GM19463 (cell line): ENCODE measurements around the gene RUSF1.
"Not testable (repeated sequence)": the region's sequence is repeated elsewhere in the genome, so short reads cannot be mapped to it uniquely, and the experiment has no call there.

Source experiments
- ATAC-seq: cut with Tn5 transposase; IDR thresholded peaks from one replicate; pipeline ENCODE4 v1.9.1; 2021; ENCODE audit warnings: mild to moderate bottlenecking, moderate library complexity; ENCODE audit not compliant: unreplicated experiment

RUSF1 gene

GRCh38 chr16:31455601-31456314, 52.4 kb downstream of the RUSF1 start:
- ATAC-seq, result no peak

GRCh38 chr16:31453255-31454204, 54.7 kb downstream of the RUSF1 start:
- no peak for ATAC-seq

DNA sequence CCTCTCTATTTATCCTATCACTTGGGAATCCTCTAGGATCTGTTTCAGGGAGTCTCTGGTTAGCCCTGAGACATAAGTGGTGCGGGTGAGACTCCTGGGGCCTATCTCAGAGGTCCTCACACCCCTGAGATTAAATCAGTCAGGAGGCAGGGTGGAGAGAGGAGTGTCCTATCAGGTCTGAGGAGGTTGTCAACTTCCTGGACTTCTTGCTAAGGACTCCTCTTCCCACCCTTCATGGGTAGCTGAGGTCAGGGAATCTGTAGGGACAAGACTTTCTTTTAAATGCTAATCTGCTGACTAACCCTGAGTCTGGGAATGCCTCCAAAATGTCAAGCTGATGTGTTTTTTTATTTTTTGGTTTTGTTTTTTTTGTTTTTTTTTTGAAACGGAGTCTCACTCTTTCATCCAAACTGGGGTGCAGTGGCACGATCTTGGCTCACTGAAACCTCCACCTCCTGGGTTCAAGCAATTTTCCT, 55.5 kb downstream of the RUSF1 start:
- no peak for ATAC-seq

DNA sequence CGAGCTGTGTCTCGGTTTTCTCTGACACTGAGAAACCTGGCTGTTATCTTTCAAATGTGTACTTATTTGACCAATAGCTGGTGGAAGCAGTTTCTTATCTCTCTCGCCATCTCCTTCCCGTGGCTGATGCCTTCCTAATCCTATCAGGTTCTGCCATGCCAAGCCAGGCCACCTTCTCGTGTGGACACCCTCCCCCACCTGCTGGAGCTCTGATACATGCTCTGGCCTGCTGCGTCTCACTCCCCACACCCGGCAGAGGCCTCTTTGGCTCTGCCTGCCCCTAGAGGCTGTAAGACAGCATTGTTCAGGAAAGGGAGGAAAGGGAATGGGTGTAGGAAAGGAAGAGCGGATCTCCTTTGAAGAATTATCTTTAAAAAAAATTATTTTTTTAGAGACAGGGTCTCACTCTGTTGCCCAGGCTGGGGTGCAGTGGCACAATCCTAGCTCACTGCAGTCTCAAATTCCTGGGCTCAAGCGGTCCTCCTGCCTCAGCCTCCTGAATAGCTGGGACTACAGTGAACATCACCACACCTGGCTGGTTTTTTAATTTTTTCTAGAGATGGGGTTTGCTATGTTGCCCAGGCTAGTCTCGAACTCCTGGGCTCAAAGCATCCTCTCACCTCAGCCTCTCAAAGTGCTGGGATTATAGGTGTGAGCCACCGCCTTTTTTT, 56.4 kb downstream of the RUSF1 start:
- peak; percentile 68 for ATAC-seq

- no peak for ATAC-seq
Observed at GRCh38 chr16:31451201-31451600, 57.0 kb downstream of the RUSF1 start.

DNA sequence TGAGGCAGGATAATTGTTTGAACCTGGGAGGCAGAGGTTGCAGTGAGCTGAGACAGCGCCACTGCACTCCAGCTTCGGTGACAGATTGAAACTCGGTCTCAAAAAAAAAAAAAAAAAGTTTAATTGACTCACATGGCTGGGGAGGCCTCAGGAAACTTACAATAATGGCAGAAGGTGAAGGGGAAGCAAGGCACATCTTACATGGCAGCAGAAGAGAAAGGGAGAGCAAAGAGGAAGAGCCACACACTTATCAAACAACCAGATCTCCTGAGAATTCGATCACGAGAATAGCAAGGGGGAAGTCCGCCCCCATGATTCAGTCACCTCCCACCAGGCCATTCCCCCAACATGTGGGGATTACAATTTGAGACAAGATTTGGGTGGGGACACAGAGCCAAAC, 62.3 kb downstream of the RUSF1 start:
- ATAC-seq, result not testable (repeated sequence)

- no peak for ATAC-seq
Observed at GRCh38 chr16:31441956-31442355, 66.2 kb downstream of the RUSF1 start.

GRCh38 chr16:31440516-31441184, 67.5 kb downstream of the RUSF1 start:
- ATAC-seq, result no peak

DNA sequence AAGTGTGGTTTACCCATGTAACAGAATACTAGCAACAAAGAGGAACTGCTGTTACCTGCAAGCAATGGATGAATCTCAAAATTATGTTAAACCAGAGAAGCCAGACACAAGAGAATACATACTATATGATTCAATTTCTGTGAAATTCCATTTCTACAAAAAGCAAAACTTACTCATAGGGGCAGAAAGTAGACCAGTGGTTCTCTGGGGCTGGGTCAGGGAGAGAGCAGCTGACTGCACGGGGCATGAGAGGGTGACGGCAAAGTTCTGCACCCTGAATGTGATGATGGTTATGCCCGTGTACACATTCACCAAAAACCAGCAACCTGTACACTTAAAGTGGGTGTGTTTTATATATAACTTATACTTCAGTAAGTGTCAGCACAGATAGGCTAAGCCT, 68.7 kb downstream of the RUSF1 start:
- no peak for ATAC-seq
